Loucy (cell line): ENCODE results near the gene UBE2J2.

Experiments
- EZH2phosphoT487 ChIP-seq: fragments of 200-600 bp; IDR thresholded peaks from 2 replicates; pipeline ENCODE4 v1.6.1; 2018; ENCODE audit warnings: antibody characterized with exemption, mild to moderate bottlenecking, moderate library complexity, borderline replicate concordance
- TF ChIP-seq, protein P1 (sequence below): fragments of 200-600 bp; sonication (generic); conservative IDR thresholded peaks from 2 replicates; pipeline ENCODE4 v1.5.1; 2014; ENCODE audit warnings: mild to moderate bottlenecking, antibody characterized with exemption, low read length

DNA sequence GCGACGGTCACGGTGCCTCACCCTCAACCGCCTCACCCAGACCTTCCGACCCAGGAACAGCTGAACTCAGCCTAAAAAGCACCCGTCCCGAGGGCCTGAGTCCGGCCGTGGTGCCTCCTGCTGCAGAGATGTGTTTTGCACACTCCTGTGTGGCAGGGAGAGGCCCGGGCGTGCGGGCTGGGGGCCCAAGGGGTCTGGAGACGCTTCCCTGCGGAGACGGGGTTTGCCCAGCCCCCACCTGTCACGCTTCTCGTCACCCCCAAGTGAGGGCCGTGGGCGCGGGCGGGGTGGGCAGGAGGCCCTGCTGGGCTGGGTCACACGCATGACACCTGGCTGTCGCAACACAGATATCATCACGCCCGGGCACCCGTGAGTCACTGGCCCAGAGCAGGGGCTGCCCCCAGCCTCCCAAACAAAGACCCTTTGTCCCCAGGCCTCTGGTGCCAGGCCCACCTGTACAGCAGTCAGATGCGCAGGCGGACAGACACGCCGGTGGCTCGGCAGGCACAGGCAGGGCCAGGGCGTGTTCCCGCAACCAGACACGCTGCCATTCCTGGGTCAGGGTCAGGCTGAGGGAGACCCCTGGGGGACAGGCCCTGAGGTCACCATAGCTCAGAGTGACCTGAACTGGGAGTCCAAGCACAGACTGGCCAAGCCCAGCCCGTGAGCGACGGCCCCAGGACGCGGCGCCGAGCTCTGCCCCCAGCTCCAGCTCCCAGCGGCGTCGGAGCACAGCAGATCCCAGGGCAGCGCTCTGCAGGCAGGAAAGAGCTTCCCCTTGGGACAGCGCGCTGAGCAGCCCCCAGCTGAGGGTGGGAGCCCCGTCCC is 35.6 kb downstream of the UBE2J2 start:
- TF ChIP-seq, protein P1, sequence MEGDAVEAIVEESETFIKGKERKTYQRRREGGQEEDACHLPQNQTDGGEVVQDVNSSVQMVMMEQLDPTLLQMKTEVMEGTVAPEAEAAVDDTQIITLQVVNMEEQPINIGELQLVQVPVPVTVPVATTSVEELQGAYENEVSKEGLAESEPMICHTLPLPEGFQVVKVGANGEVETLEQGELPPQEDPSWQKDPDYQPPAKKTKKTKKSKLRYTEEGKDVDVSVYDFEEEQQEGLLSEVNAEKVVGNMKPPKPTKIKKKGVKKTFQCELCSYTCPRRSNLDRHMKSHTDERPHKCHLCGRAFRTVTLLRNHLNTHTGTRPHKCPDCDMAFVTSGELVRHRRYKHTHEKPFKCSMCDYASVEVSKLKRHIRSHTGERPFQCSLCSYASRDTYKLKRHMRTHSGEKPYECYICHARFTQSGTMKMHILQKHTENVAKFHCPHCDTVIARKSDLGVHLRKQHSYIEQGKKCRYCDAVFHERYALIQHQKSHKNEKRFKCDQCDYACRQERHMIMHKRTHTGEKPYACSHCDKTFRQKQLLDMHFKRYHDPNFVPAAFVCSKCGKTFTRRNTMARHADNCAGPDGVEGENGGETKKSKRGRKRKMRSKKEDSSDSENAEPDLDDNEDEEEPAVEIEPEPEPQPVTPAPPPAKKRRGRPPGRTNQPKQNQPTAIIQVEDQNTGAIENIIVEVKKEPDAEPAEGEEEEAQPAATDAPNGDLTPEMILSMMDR, result no peak
- no peak for TF ChIP-seq EZH2phosphoT487
